GM19238 (cell line): ENCODE results near the gene TNFSF13.
"Not testable (repeated sequence)": the region's sequence is repeated elsewhere in the genome, so short reads cannot be mapped to it uniquely, and the experiment has no call there.

Experiments used
- DNase-seq: peaks from one replicate; pipeline ENCODE4 v3.0.0; 2011; ENCODE audit warnings: low spot score; ENCODE audit not compliant: insufficient read length

TNFSF13 gene

DNA sequence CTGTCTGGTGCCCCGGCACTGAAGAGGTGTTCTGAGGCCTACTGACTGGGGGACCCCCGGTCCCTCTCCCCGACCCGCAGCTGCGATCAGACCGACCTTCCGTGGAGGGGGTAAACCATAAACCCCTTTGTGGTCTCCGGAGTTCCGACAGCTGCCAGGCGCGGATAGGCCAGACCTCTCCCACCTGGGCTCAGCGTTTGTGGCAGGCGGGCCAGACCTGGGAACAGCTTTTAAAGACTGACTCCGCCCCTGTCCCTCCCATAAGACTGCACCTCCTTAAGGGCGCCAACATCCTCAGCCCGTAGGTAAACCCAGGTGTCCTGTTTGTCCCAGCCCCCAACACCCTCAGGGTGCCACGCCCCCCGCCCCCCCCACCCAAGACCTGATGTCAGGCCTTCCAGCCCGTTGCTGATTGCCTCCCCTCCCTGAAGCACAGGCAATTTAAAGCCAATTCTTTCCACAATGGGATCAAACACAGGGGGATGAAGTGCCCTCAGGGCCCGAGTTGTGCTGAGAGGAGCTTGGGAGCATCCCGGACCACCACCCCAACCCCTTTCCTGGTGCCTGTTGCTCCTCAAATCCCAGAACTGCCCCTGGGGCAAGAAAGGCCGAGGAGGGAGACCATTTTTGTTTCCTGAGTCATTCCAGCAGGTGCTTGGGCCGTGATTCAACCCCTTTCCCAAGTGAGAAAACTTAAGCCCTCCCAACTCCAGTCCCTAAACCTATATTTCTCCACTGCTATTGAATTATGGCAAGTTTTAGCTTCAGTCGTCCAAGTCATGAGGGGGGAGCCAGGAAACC is 31.5 kb downstream of the TNFSF13 start, which contains the start of gene SOX15:
TSS of gene SOX15 (minus strand) at position 204 of the 801 bp plus-strand sequence. CDS start 418 bp downstream, outside the sequence.
- no peak for DNase-seq

DNA sequence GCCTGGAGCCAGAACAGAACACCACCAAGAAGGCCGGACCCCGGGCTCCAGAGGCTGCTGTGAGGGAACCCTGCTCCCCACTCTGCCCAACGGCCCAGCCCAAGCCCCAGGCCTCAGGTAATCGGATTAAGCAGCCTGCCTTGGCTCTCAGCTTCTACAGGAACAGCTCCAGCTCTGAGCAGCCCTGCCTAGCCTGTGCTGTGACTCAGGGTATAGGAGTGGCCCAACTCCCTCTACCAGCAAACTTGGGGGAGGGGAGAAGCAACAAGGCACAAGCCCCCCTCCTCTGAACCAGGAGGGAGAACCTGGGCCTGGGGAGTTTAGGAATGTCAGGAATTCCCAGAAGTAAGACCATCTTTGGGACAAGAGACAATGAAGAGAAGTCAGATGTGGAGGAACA is 32.2 kb downstream of the TNFSF13 start:
- DNase-seq = no peak

DNA sequence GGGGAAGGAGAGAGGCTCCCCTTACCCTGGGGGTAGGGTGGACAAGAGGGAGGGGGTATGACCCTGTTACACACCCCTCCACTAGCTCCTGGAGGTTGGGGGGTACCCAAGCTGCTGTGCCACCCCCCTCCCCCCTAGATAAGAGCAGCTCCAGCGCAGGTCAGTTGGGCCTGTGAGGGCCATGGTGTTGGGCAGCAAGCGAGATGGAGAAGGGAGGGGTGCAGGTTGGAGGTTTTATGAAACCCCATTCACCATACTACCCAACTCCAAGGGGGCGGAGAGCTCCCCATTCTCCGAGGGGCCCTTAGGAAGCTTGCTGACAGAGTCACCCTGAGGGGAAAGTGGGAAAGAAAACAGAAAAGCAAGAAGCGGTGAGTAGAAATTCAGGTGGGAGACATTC is 33.0 kb downstream of the TNFSF13 start:
- no peak for DNase-seq

DNA sequence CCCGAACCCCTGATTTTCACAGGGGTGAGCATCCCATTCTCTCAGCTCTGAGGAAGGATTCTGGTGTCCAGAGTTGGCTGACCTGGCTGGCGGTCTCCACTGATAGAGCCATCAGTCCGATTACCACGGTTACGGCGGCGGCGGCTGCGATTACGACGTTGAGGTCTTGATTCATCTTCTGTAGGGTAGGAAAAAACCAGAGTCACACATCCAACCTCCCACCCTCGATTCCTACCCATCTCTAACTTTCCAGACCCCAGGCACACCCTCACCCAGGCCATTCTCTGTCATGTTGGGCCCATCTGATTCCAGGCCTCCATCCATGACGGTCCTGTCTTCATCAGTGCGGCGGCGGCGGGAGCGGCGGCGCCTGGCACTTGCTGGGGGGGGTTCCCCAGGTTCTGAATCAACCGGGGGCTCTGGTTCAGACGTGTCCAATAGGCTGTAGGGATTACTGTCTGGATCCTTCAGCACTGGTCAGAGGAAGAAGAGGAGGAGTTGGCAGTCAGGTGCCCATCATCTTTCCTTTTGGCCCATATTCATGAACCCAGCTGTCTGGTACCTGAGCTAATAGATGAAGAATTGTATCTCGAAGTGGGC is 34.0 kb downstream of the TNFSF13 start:
- no peak for DNase-seq

DNA sequence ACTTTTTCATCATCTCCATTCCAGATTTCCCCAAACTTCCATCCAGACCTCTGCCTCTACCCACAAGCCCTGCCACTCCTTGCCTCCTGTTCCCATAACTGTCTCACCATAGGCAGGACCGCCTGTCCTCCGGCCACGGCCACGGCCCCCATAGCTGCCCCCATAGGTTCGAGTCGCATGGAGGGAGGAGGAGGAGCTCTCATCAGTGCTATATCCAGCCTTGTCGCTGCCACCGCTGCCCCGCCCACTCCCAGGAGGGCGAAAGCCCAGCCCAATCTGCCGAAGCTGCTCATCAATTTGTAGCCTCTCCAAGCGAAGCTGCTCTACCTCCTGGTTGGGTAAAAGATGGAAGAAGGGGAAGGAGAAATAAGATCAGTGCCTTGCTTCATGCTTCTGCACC is 34.7 kb downstream of the TNFSF13 start:
- no peak for DNase-seq

DNA sequence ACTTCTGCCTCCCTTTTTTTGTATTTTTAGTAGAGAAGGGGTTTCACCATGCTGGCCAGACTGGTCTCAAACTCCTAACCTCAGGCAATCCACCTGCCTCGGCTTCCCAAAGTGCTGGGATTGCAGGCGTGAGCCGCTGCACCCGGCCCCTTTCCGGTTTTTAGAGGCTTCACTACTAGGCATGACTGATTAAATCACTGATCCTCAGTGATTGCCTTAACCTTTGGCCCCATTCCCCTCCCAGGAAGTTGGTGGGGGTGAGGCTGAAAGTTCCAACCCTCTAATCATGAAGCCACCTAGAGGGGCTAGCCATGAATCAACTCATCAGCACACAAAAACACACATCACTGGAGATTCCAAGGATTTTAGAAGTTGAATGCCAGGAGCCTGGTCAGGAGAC is 39.0 kb downstream of the TNFSF13 start:
- not testable (repeated sequence) for DNase-seq

DNA sequence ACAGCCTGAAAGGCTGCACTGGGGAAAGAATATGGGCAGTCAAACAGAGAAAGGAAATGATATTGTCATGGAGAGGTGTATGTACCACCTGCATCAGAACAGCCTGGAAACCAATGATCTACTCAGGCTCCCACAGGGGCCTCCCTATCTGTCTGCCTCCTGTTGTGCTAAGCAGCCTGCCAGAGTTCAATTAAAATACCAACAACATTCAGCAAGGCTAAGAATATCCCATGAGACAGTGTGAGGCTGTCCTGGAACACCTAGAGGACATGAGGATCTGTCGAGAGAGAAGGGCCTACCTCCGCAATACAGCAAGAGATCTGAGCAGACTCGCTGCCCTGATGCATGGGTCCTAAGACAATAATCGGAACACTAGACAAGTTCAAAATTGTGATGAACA is 47.7 kb downstream of the TNFSF13 start:
- DNase-seq = no peak

DNA sequence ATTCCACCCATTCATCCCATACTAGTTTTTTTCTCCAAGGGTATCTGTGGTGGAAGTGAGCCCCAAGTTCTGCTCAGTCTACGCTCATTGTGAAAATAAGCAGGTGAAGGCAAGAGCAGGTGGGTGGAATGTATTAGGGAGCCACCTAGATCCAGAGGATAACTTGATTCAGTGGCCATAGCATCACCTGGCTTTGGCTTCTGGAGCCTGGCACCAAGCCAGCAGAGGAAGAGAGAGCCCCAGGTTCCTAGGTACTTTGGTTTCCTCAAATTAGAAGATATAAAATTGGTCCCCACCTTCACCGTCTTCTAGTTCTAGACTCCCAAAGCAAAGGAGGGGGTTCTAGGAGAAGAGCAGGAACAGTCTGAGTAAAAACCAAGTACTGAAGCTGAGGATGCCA is 52.1 kb downstream of the TNFSF13 start:
- no peak for DNase-seq
